GM18517 (cell line): ENCODE measurements around the gene TXNDC15.

Source experiments
- ATAC-seq: cut with Tn5 transposase; IDR thresholded peaks from one replicate; pipeline ENCODE4 v1.9.1; 2021; ENCODE audit warnings: mild to moderate bottlenecking, moderate library complexity; ENCODE audit not compliant: unreplicated experiment

The TXNDC15 gene

GRCh38 chr5:134917070-134917815 lies 43.1 kb downstream of the TXNDC15 start:
- no peak for ATAC-seq

- ATAC-seq: no peak
These were observed 44.7 kb downstream of the TXNDC15 start for GRCh38 chr5:134918861-134919260.

GRCh38 chr5:134920848-134921575 lies 46.8 kb downstream of the TXNDC15 start:
- no peak for ATAC-seq

- no peak for ATAC-seq
These were observed 58.3 kb downstream of the TXNDC15 start for GRCh38 chr5:134932508-134932907.

GRCh38 chr5:134934202-134934601 lies 60.0 kb downstream of the TXNDC15 start:
- ATAC-seq: no peak

- ATAC-seq: no peak
These were observed 61.8 kb downstream of the TXNDC15 start for GRCh38 chr5:134935711-134936602.

GRCh38 chr5:134937526-134937925 lies 63.4 kb downstream of the TXNDC15 start:
- ATAC-seq: no peak

GRCh38 chr5:134938030-134938429 lies 63.9 kb downstream of the TXNDC15 start:
- ATAC-seq: no peak

- ATAC-seq: no peak
These were observed 65.3 kb downstream of the TXNDC15 start for GRCh38 chr5:134939500-134939899.

- ATAC-seq: no peak
These were observed 69.4 kb downstream of the TXNDC15 start for GRCh38 chr5:134943547-134943946.

- no peak for ATAC-seq
These were observed 70.5 kb downstream of the TXNDC15 start for GRCh38 chr5:134944630-134945029.

- no peak for ATAC-seq
These were observed 70.9 kb downstream of the TXNDC15 start for GRCh38 chr5:134945041-134945440.

GRCh38 chr5:134948911-134949310 lies 74.7 kb downstream of the TXNDC15 start:
- no peak for ATAC-seq

- ATAC-seq: no peak
These were observed 75.1 kb downstream of the TXNDC15 start for GRCh38 chr5:134949316-134949715.
